H9 (cell line): ENCODE measurements around the gene ATG4D. TPM values are rescaled to one million over a fixed set of nuclear protein-coding genes. Genes with fewer than 3 reads are reported as not detected.

Source experiments
- DNase-seq: peaks from one replicate; pipeline ENCODE4 v3.0.0-alpha.2; 2017
- H2AFZ ChIP-seq: one replicate; pipeline ENCODE4 v1.6.1; 2013; ENCODE audit warnings: mild to moderate bottlenecking, low read length, control low read depth, moderate library complexity
- H2AK5ac ChIP-seq: 2 replicates; pipeline ENCODE4 v1.6.1; 2013; ENCODE audit warnings: low read length, control low read depth, mixed read lengths; ENCODE audit not compliant: insufficient read length
- H2BK120ac ChIP-seq: one replicate; pipeline ENCODE4 v1.6.1; 2013; ENCODE audit warnings: low read depth, mild to moderate bottlenecking, low read length, control low read depth, inconsistent platforms; ENCODE audit not compliant: poor library complexity, severe bottlenecking
- H2BK12ac ChIP-seq: 2 replicates; pipeline ENCODE4 v1.6.1; 2013; ENCODE audit warnings: low read length, control low read depth, mixed read lengths, low read depth; ENCODE audit not compliant: insufficient read length
- H2BK15ac ChIP-seq: 2 replicates; pipeline ENCODE4 v1.6.1; 2013; ENCODE audit warnings: low read depth, low read length, control low read depth
- H2BK20ac ChIP-seq: one replicate; pipeline ENCODE4 v1.6.1; 2013; ENCODE audit warnings: low read depth, mild to moderate bottlenecking, low read length, control low read depth, inconsistent platforms; ENCODE audit not compliant: poor library complexity, severe bottlenecking
- H2BK5ac ChIP-seq: 2 replicates; pipeline ENCODE4 v1.6.1; 2013; ENCODE audit warnings: low read length, control low read depth, mixed read lengths; ENCODE audit not compliant: insufficient read length
- H3K14ac ChIP-seq: 2 replicates; pipeline ENCODE4 v1.6.1; 2013; ENCODE audit warnings: low read length, control low read depth; ENCODE audit not compliant: insufficient read depth
- H3K18ac ChIP-seq: 2 replicates; pipeline ENCODE4 v1.6.1; 2013; ENCODE audit warnings: low read depth, mild to moderate bottlenecking, mixed read lengths, low read length, control low read depth; ENCODE audit not compliant: insufficient read length
- H3K23ac ChIP-seq: 2 replicates; pipeline ENCODE4 v1.6.1; 2013; ENCODE audit warnings: low read length, control low read depth, mixed read lengths, low read depth; ENCODE audit not compliant: insufficient read length
- H3K23me2 ChIP-seq: 2 replicates; pipeline ENCODE4 v1.6.1; 2013; ENCODE audit warnings: low read depth, mild to moderate bottlenecking, mixed read lengths, low read length, control low read depth; ENCODE audit not compliant: insufficient read length, poor library complexity, severe bottlenecking
- H3K27ac ChIP-seq: 2 replicates; pipeline ENCODE4 v1.5.1; 2013; ENCODE audit warnings: low read length, control low read depth, mixed read lengths, low read depth; ENCODE audit not compliant: insufficient read length
- H3K27me3 ChIP-seq: 2 replicates; pipeline ENCODE4 v1.6.1; 2013; ENCODE audit warnings: low read length, control low read depth, inconsistent platforms; ENCODE audit not compliant: insufficient read depth
- H3K4ac ChIP-seq: 2 replicates; pipeline ENCODE4 v1.6.1; 2013; ENCODE audit warnings: low read depth, mild to moderate bottlenecking, control low read depth, inconsistent platforms, low read length, moderate library complexity
- H3K4me1 ChIP-seq: 2 replicates; pipeline ENCODE4 v1.6.1; 2013; ENCODE audit warnings: low read length, control low read depth, inconsistent platforms; ENCODE audit not compliant: insufficient read depth
- H3K4me2 ChIP-seq: 2 replicates; pipeline ENCODE4 v1.6.1; 2013; ENCODE audit warnings: low read length, control low read depth, mixed read lengths; ENCODE audit not compliant: insufficient read length, insufficient read depth
- H3K56ac ChIP-seq: 2 replicates; pipeline ENCODE4 v1.6.1; 2013; ENCODE audit warnings: low read depth, mild to moderate bottlenecking, mixed read lengths, low read length, control low read depth; ENCODE audit not compliant: insufficient read length
- H3K79me1 ChIP-seq: 2 replicates; pipeline ENCODE4 v1.6.1; 2013; ENCODE audit warnings: low read depth, mild to moderate bottlenecking, moderate library complexity, low read length, control low read depth, inconsistent platforms; ENCODE audit not compliant: insufficient read depth, poor library complexity, severe bottlenecking
- H3K79me2 ChIP-seq: 2 replicates; pipeline ENCODE4 v1.6.1; 2013; ENCODE audit warnings: low read length, control low read depth, inconsistent platforms; ENCODE audit not compliant: insufficient read depth
- H3K9ac ChIP-seq: 2 replicates; pipeline ENCODE4 v1.6.1; 2013; ENCODE audit warnings: low read length, control low read depth, mixed read lengths; ENCODE audit not compliant: insufficient read length; ENCODE audit errors: extremely low read depth
- H3K9me3 ChIP-seq: one replicate; pipeline ENCODE4 v1.6.1; 2013; ENCODE audit warnings: low read depth, low read length, inconsistent platforms; ENCODE audit not compliant: control insufficient read depth
- H3T11ph ChIP-seq: one replicate; pipeline ENCODE4 v1.6.1; 2013; ENCODE audit warnings: mild to moderate bottlenecking, low read length, control low read depth, inconsistent platforms
- H4K20me1 ChIP-seq: one replicate; pipeline ENCODE4 v1.6.1; 2013; ENCODE audit not compliant: control insufficient read depth, insufficient read length, insufficient read depth
- H4K5ac ChIP-seq: 2 replicates; pipeline ENCODE4 v1.6.1; 2013; ENCODE audit warnings: low read depth, mild to moderate bottlenecking, mixed read lengths, low read length, control low read depth; ENCODE audit not compliant: insufficient read length
- H4K8ac ChIP-seq: replicated peaks from 2 replicates; pipeline ENCODE4 v1.6.1; 2013; ENCODE audit warnings: low read length, control low read depth, mixed read lengths, low read depth; ENCODE audit not compliant: insufficient read length
- H4K91ac ChIP-seq: 2 replicates; pipeline ENCODE4 v1.6.1; 2013; ENCODE audit warnings: low read depth, mild to moderate bottlenecking, moderate library complexity, mixed read lengths, low read length, control low read depth; ENCODE audit not compliant: insufficient read length
- H3K27ac Mint-ChIP-seq, 3 experiments: 2 replicates in 2 of 3; 3 replicates in 1 of 3; pipeline ENCODE4 v1.8.0; 2020 to 2021; ENCODE audit warnings: mixed read lengths in 3 of 3, mild to moderate bottlenecking in 1 of 3, moderate library complexity in 1 of 3
- H3K27me3 Mint-ChIP-seq: 2 replicates; pipeline ENCODE4 v1.8.0; 2021; ENCODE audit warnings: low read depth, mild to moderate bottlenecking, moderate library complexity, mixed read lengths
- H3K36me3 Mint-ChIP-seq, 3 experiments: 2 replicates in 2 of 3; 3 replicates in 1 of 3; pipeline ENCODE4 v1.8.0; 2020 to 2021; ENCODE audit warnings: low read depth in 3 of 3, mixed read lengths in 3 of 3; ENCODE audit not compliant: insufficient read depth in 1 of 3
- H3K4me1 Mint-ChIP-seq, 2 experiments: 2 replicates each; pipeline ENCODE4 v1.8.0; 2020; ENCODE audit warnings: mixed read lengths in 2 of 2
- H3K4me3 Mint-ChIP-seq, 2 experiments: 2 replicates in 1 of 2; 3 replicates in 1 of 2; pipeline ENCODE4 v1.8.0; 2020 to 2021; ENCODE audit warnings: mild to moderate bottlenecking in 2 of 2, mixed read lengths in 2 of 2, moderate library complexity in 1 of 2
- H3K9me3 Mint-ChIP-seq, 2 experiments: 2 replicates in 1 of 2; 3 replicates in 1 of 2; pipeline ENCODE4 v1.8.0; 2020; ENCODE audit warnings: mild to moderate bottlenecking in 2 of 2, mixed read lengths in 2 of 2, moderate library complexity in 1 of 2
- CTCF ChIP-seq: fragments of 200-600 bp; sonication (generic); conservative IDR thresholded peaks from 3 replicates; pipeline ENCODE4 v1.8.0; 2021; ENCODE audit warnings: antibody characterized with exemption, mild to moderate bottlenecking
- WGBS: extraction: QIAGEN DNeasy Blood & Tissue Kit; methylation state at CpG from one replicate; pipeline ENCODE4 v1.1.7; 2013; ENCODE audit warnings: missing lambda C conversion rate, low lambda C conversion rate, mixed read lengths; ENCODE audit not compliant: insufficient read length; ENCODE audit errors: extremely low coverage; 5-methylcytosine and 5-hydroxymethylcytosine counted together
- total RNA-seq: library from RNA; stranded (reverse); gene quantifications from 2 replicates; pipeline ENCODE4 v1.2.1, GENCODE V29; 2021

Gene ATG4D
- total RNA-seq, 1 experiment from 2014 or later = 55.8 TPM

GRCh38 chr19:10587839-10588150 lies 44.1 kb downstream of the ATG4D start:
- no peak for DNase-seq
- Histone ChIP-seq H3K79me2 (no peaks in the 10 kb centered on the region), H2BK120ac (no peak overlapping the region), H3K4me2 (no peak overlapping the region), H4K5ac (no peak overlapping the region), H3K9me3 (no peaks in the 10 kb centered on the region), H3K23ac (no peak overlapping the region), H3K56ac (no peak overlapping the region), H3K23me2 (no peaks in the 10 kb centered on the region), H3T11ph (no peak overlapping the region), H4K20me1 (no peaks in the 10 kb centered on the region), H3K27me3 (no peaks in the 10 kb centered on the region), H3K4ac (no peak overlapping the region), H3K9ac (no peak overlapping the region), H4K8ac (no peak overlapping the region), H3K79me1 (no peaks in the 10 kb centered on the region), H2BK20ac (no peak overlapping the region), H3K4me1 (no peaks in the 10 kb centered on the region), H2BK15ac (no peak overlapping the region), H2AFZ (no peak overlapping the region), H3K14ac (no peak overlapping the region), H2BK12ac (no peak overlapping the region), H3K18ac (no peak overlapping the region), H3K27ac (no peak overlapping the region), H2BK5ac (no peak overlapping the region), H2AK5ac (no peak overlapping the region), H4K91ac (no peak overlapping the region)
- peaks cover 9% of the 10 kb centered on the region for H3K27me3 Mint-ChIP-seq
- 100% methylated on average over 1 of the region's 2 CpGs for WGBS
- H3K36me3 Mint-ChIP-seq = peaks cover 5 to 25% (median 22%) of the 10 kb centered on the region in 3 experiments
- no peak for TF ChIP-seq CTCF
- peaks cover 12 to 22% of the 10 kb centered on the region in 2 experiments for H3K4me1 Mint-ChIP-seq
- no peak overlapping the region for H3K27ac Mint-ChIP-seq
- H3K4me3 Mint-ChIP-seq = peak overlapping the region; percentile 75 to 98
- H3K9me3 Mint-ChIP-seq = no peaks in the 10 kb centered on the region
